ENCODE measurements around the gene BDH1. TPM values are rescaled to one million over a fixed set of nuclear protein-coding genes. Genes with fewer than 3 reads are reported as not detected.

The BDH1 gene
- total RNA-seq, 4 donors from 2014 or later = 127 to 258 (median 197) TPM

GRCh38 chr3:197493049-197493448 lies 62.7 kb downstream of the BDH1 start:
- no peak for DNase-seq
- WGBS, 2 donors (ENCODE audit: low coverage in 1 of 2) = 60 to 76% methylated on average over 3 to 5 of the region's 5 CpGs
- Histone ChIP-seq H3K36me3 (no peaks in the 10 kb centered on the region), H3K27me3 (no peaks in the 10 kb centered on the region), H3K4me1 (peaks cover 4 to 21% (median 11%) of the 10 kb centered on the region in 4 donors), H3K4me3 (no peak overlapping the region), H3K27ac (no peak overlapping the region), H3K9me3 (no peaks in the 10 kb centered on the region)
- TF ChIP-seq POLR2A (IDR thresholded peaks at IDR 0.05) (no peak), EP300 (IDR thresholded peaks at IDR 0.05; ENCODE audit: low read depth) (no peak), POLR2AphosphoS5 (IDR thresholded peaks at IDR 0.05) (no peak), CTCF (IDR thresholded peaks at IDR 0.05) (no peak)
- intact Hi-C loops (cut with DNase I; ENCODE audit: low total_unique reads) = no loop called here
- in situ Hi-C loops (cut with MboI; ENCODE audit: low pct_ligation_motif_present in 1 of 4, low pct_unique_long_range_greater_than_20kb in 1 of 4, low sequenced_read_pairs in 3 of 4) = no loop called here

- WGBS, 2 donors (ENCODE audit: low coverage in 1 of 2) = 89 to 100% methylated on average over 2 to 12 of the region's 12 CpGs
- intact Hi-C loops (cut with DNase I; ENCODE audit: low total_unique reads) = no loop called here
- H3K4me1 ChIP-seq = peaks cover 4 to 21% (median 11%) of the 10 kb centered on the region in 4 donors
These were observed 63.7 kb downstream of the BDH1 start for GRCh38 chr3:197491923-197492664.

GRCh38 chr3:197491478-197491877 lies 64.3 kb downstream of the BDH1 start:
- 86 to 91% methylated on average over 5 to 7 of the region's 7 CpGs for WGBS, 2 donors (ENCODE audit: low coverage in 1 of 2)
- H3K4me3 ChIP-seq = no peak overlapping the region
- no peaks in the 10 kb centered on the region for H3K9me3 ChIP-seq
- intact Hi-C loops (cut with DNase I; ENCODE audit: low total_unique reads) = no loop called here
- H3K27me3 ChIP-seq = no peaks in the 10 kb centered on the region
- H3K36me3 ChIP-seq = no peaks in the 10 kb centered on the region
- TF ChIP-seq POLR2AphosphoS5 (IDR thresholded peaks at IDR 0.05) (no peak), CTCF (IDR thresholded peaks at IDR 0.05) (no peak), EP300 (IDR thresholded peaks at IDR 0.05; ENCODE audit: low read depth) (no peak), POLR2A (IDR thresholded peaks at IDR 0.05) (no peak)
- no peak for DNase-seq
- no peak overlapping the region for H3K27ac ChIP-seq
- in situ Hi-C loops (cut with MboI; ENCODE audit: low pct_ligation_motif_present in 1 of 4, low pct_unique_long_range_greater_than_20kb in 1 of 4, low sequenced_read_pairs in 3 of 4) = no loop called here
- H3K4me1 ChIP-seq = peaks cover 4 to 21% (median 11%) of the 10 kb centered on the region in 4 donors

More at GRCh38 chr3:197491923-197492664, 63.7 kb downstream of the BDH1 start:
- H3K4me3 ChIP-seq = no peak overlapping the region
- no peak overlapping the region for H3K27ac ChIP-seq
- H3K9me3 ChIP-seq = no peaks in the 10 kb centered on the region
- no peaks in the 10 kb centered on the region for H3K27me3 ChIP-seq
- H3K36me3 ChIP-seq = no peaks in the 10 kb centered on the region
- in situ Hi-C loops (cut with MboI; ENCODE audit: low pct_ligation_motif_present in 1 of 4, low pct_unique_long_range_greater_than_20kb in 1 of 4, low sequenced_read_pairs in 3 of 4) = no loop called here
- TF ChIP-seq CTCF (IDR thresholded peaks at IDR 0.05) (no peak), POLR2A (IDR thresholded peaks at IDR 0.05) (no peak), POLR2AphosphoS5 (IDR thresholded peaks at IDR 0.05) (no peak), EP300 (IDR thresholded peaks at IDR 0.05; ENCODE audit: low read depth) (no peak)
- no peak for DNase-seq

- intact Hi-C loops (cut with DNase I; ENCODE audit: low total_unique reads) = no loop called here
- no peaks in the 10 kb centered on the region for H3K9me3 ChIP-seq
- TF ChIP-seq POLR2A (IDR thresholded peaks at IDR 0.05) (no peak), CTCF (IDR thresholded peaks at IDR 0.05) (no peak), EP300 (IDR thresholded peaks at IDR 0.05; ENCODE audit: low read depth) (no peak), POLR2AphosphoS5 (IDR thresholded peaks at IDR 0.05) (no peak)
- H3K27me3 ChIP-seq = no peaks in the 10 kb centered on the region
- H3K36me3 ChIP-seq = no peaks in the 10 kb centered on the region
- H3K4me1 ChIP-seq = peaks cover 4 to 18% (median 10%) of the 10 kb centered on the region in 4 donors
- no peak overlapping the region for H3K4me3 ChIP-seq
- no peak for DNase-seq
- WGBS, 2 donors (ENCODE audit: low coverage in 1 of 2) = 78% methylated on average over 6 to 13 of the region's 13 CpGs
- in situ Hi-C loops (cut with MboI; ENCODE audit: low pct_ligation_motif_present in 1 of 4, low pct_unique_long_range_greater_than_20kb in 1 of 4, low sequenced_read_pairs in 3 of 4) = no loop called here
- no peak overlapping the region for H3K27ac ChIP-seq
These were observed 65.4 kb downstream of the BDH1 start for GRCh38 chr3:197490098-197491058.
